Naive thymus-derived CD4-positive, alpha-beta T cell (primary cell): ENCODE measurements around the gene COL23A1. TPM values are rescaled to one million over a fixed set of nuclear protein-coding genes. Genes with fewer than 3 reads are reported as not detected.

Experiments used
- ATAC-seq: fragments of 150-1000 bp; cut with Tn5 transposase; 2 replicates; pipeline ENCODE4 v1.10.0; 2021; ENCODE audit warnings: mild to moderate bottlenecking, moderate library complexity
- CTCF ChIA-PET: fragments of 350-600 bp; sonication (Branson Sonifier 250); formaldehyde crosslinking; loops from one replicate; lab custom pipeline; 2021; ENCODE audit warnings: antibody characterized with exemption; lab: Charles Lee
- POLR2A ChIA-PET: fragments of 350-600 bp; sonication (Branson Sonifier 250); formaldehyde crosslinking; loops from one replicate; lab custom pipeline; 2021; ENCODE audit warnings: antibody characterized with exemption, inconsistent platforms; lab: Charles Lee
- DNase-seq, 9 donors: peaks; one replicate each; pipeline versions ENCODE4 v3.0.0 to v3.0.0-alpha.2; 2020 to 2022; ENCODE audit warnings: mixed read lengths in 1 of 9
- H3K27ac ChIP-seq: one replicate; pipeline ENCODE4 v1.7.0; 2013; ENCODE audit warnings: mild to moderate bottlenecking, low read depth, low read length, moderate library complexity
- H3K27me3 ChIP-seq, 2 donors: one replicate each; pipeline ENCODE4 v1.7.0; 2013; ENCODE audit warnings: low read length in 2 of 2, mild to moderate bottlenecking in 2 of 2, moderate library complexity in 2 of 2; ENCODE audit not compliant: control insufficient read depth in 2 of 2, insufficient read depth in 2 of 2
- H3K36me3 ChIP-seq, 3 experiments: 1 replicate in 2 of 3; 2 replicates in 1 of 3; pipeline ENCODE4 v1.7.0; 2013; ENCODE audit warnings: low read length in 3 of 3, mild to moderate bottlenecking in 3 of 3, moderate library complexity in 1 of 3; ENCODE audit not compliant: insufficient read depth in 3 of 3, control insufficient read depth in 2 of 3
- H3K4me1 ChIP-seq, 2 donors: one replicate each; pipeline ENCODE4 v1.7.0; 2013; ENCODE audit warnings: low read length in 2 of 2, mild to moderate bottlenecking in 2 of 2, moderate library complexity in 1 of 2; ENCODE audit not compliant: control insufficient read depth in 2 of 2, insufficient read depth in 2 of 2
- H3K4me3 ChIP-seq: 2 replicates; pipeline ENCODE4 v1.7.0; 2013; ENCODE audit warnings: mild to moderate bottlenecking, low read length
- H3K9me3 ChIP-seq, 3 experiments: 1 replicate in 2 of 3; 2 replicates in 1 of 3; pipeline ENCODE4 v1.7.0; 2013; ENCODE audit warnings: low read length in 3 of 3; ENCODE audit not compliant: control insufficient read depth in 2 of 3
- H3K27ac Mint-ChIP-seq, 9 donors: one replicate each; pipeline ENCODE4 v1.8.0; 2020 to 2022; ENCODE audit warnings: mixed read lengths in 9 of 9, mild to moderate bottlenecking in 8 of 9, moderate library complexity in 5 of 9, inconsistent platforms in 2 of 9
- H3K27me3 Mint-ChIP-seq, 5 donors: one replicate each; pipeline ENCODE4 v1.8.0; 2021 to 2022; ENCODE audit warnings: mixed read lengths in 5 of 5, mild to moderate bottlenecking in 1 of 5
- H3K36me3 Mint-ChIP-seq, 5 donors: one replicate each; pipeline ENCODE4 v1.8.0; 2020 to 2022; ENCODE audit warnings: mixed read lengths in 5 of 5, mild to moderate bottlenecking in 3 of 5, inconsistent platforms in 1 of 5
- H3K4me1 Mint-ChIP-seq, 7 donors: one replicate each; pipeline ENCODE4 v1.8.0; 2020 to 2022; ENCODE audit warnings: mixed read lengths in 7 of 7, mild to moderate bottlenecking in 3 of 7, inconsistent platforms in 1 of 7
- H3K4me3 Mint-ChIP-seq, 10 donors: one replicate each; pipeline ENCODE4 v1.8.0; 2020 to 2022; ENCODE audit warnings: mild to moderate bottlenecking in 10 of 10, mixed read lengths in 10 of 10, moderate library complexity in 6 of 10, inconsistent platforms in 2 of 10
- H3K9me3 Mint-ChIP-seq, 11 donors: one replicate each; pipeline ENCODE4 v1.8.0; 2020 to 2022; ENCODE audit warnings: mixed read lengths in 11 of 11, mild to moderate bottlenecking in 4 of 11, inconsistent platforms in 1 of 11, moderate library complexity in 1 of 11
- intact Hi-C, 2 donors: fragments of 100-400 bp; cut with micrococcal nuclease; formaldehyde crosslinking; loops; one replicate each; pipeline ENCODE4 v1.15.1; 2023
- polyA plus RNA-seq, 2 donors: library from polyadenylated mRNA; unstranded; fragments of 300-500 nt; fragmentation: Illumina TruSeq; gene quantifications; one replicate each; pipeline ENCODE4 v1.2.3, GENCODE V29; 2021
- total RNA-seq, 6 experiments: library from RNA in 5 of 6; stranded (reverse) in 5 of 6; gene quantifications; 1 replicate in 5 of 6; 2 replicates in 1 of 6; pipeline ENCODE4 v1.2.3 and lab custom pipeline; 2021 to 2026

The COL23A1 gene
- total and polyA plus RNA-seq, 7 experiments from 2014 or later = 0.13 to 0.32 (median 0.22) TPM; not detected in 4

DNA sequence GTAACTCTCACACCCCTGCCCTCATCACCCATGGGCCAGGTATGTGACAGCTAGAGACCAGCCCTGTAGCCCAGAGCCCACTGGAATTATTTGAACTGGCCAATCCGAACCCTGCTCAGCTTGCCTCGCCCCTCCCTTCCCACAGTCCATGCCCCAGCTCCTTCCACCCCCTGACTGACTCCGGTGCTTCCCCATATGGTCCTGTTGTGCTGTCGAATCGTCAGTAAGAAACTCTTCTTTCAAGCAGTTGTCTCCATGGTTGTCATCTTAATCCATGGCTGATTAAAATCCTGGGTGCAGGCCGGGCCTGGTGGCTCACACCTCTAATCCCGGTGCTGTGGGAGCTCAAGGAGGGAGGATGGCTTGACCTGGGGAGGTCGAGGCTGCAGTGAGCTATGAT is 118.5 kb downstream of the COL23A1 start:
- Histone ChIP-seq H3K4me3 (no peak overlapping the region), H3K9me3 (no peaks in the 10 kb centered on the region), H3K27me3 (no peaks in the 10 kb centered on the region), H3K36me3 (no peaks in the 10 kb centered on the region), H3K4me1 (no peaks in the 10 kb centered on the region), H3K27ac (no peak overlapping the region)
- no peaks in the 10 kb centered on the region for H3K36me3 Mint-ChIP-seq
- H3K4me3 Mint-ChIP-seq = no peak overlapping the region
- intact Hi-C loops = no loop called here
- DNase-seq = no peak
- no peak for ATAC-seq
- H3K27ac Mint-ChIP-seq = no peak overlapping the region
- H3K4me1 Mint-ChIP-seq = peaks cover 0 to 6% (median 0%) of the 10 kb centered on the region in 7 donors
- POLR2A ChIA-PET = no interaction called here
- CTCF ChIA-PET = interaction anchor here (0.6 kb wide), 1 partner anchor 71 kb away, joined by 3 read pairs; no protein-coding TSS in a partner anchor
- peaks cover 0 to 10% (median 5%) of the 10 kb centered on the region in 5 donors for H3K27me3 Mint-ChIP-seq
- peaks cover 0 to 4% (median 0%) of the 10 kb centered on the region in 11 donors for H3K9me3 Mint-ChIP-seq

DNA sequence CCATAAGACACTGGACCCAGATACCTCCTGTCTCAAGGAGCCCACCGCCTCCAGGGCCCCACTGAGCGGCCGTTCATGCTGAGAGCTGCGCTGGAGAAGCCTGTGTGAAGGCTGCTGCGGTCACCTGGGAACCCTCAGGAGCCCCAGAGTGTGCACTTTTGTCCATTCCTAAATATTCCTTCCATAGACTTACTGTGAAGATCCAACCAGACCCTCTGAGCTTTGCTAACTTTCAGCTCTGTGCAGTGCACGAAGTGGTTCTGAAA is 119.5 kb downstream of the COL23A1 start:
- no peak overlapping the region for H3K27ac Mint-ChIP-seq
- Histone ChIP-seq H3K27me3 (no peaks in the 10 kb centered on the region), H3K27ac (no peak overlapping the region), H3K4me1 (no peaks in the 10 kb centered on the region), H3K36me3 (no peaks in the 10 kb centered on the region), H3K4me3 (no peak overlapping the region), H3K9me3 (no peaks in the 10 kb centered on the region)
- H3K4me1 Mint-ChIP-seq = peaks cover 0 to 6% (median 0%) of the 10 kb centered on the region in 7 donors
- no peak overlapping the region for H3K4me3 Mint-ChIP-seq
- no peaks in the 10 kb centered on the region for H3K36me3 Mint-ChIP-seq
- ChIA-PET POLR2A (no interaction called here), CTCF (no interaction called here)
- ATAC-seq = no peak
- H3K27me3 Mint-ChIP-seq = peaks cover 0 to 10% (median 5%) of the 10 kb centered on the region in 5 donors
- no peaks in the 10 kb centered on the region for H3K9me3 Mint-ChIP-seq
- intact Hi-C loops = no loop called here
- DNase-seq = no peak

DNA sequence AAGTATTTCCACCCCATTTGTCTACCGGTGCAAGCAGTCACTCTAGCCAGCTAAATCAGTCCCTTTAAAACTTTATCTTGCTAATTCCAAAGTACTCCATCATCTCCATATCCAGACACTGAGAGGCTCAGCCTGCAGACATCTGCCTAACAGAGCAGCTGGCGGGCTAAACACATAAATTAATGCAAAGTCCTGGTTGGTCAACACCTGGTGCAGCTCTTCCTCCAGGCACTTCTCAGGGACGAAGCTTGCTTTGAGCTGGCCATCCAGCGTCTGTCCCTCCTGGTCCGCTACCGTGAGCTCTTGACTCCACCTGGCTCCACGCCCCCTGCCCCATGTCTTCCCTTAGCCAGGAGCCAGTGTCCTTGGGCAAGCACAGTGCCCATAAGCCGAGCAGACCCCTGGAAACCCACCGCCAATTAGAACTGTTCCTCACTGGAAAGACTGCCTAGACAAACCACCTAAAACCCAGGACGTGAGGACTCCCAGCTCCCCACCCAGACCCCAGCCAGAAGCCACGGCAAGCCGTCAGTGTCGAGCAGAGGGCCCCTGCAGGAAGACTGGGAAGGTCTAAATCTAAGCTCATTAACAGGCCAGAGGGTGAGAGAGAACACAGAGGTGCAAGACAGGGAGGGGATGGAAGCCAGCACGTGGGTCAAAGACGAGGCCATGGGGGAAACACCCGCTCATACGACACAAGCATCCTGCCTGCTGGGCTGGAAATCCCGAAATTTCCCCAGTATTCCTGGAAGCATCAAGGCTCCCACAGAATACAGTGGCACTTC is 120.0 kb downstream of the COL23A1 start:
- no peak overlapping the region for H3K27ac ChIP-seq
- Mint-ChIP-seq H3K4me3 (no peak overlapping the region), H3K9me3 (no peaks in the 10 kb centered on the region), H3K27ac (no peak overlapping the region), H3K36me3 (no peaks in the 10 kb centered on the region), H3K4me1 (peaks cover 0 to 6% (median 0%) of the 10 kb centered on the region in 7 donors), H3K27me3 (peaks cover 0 to 10% (median 5%) of the 10 kb centered on the region in 5 donors)
- no peak for ATAC-seq
- H3K4me3 ChIP-seq = no peak overlapping the region
- intact Hi-C loops = no loop called here
- no peaks in the 10 kb centered on the region for H3K9me3 ChIP-seq
- no peaks in the 10 kb centered on the region for H3K4me1 ChIP-seq
- H3K27me3 ChIP-seq = no peaks in the 10 kb centered on the region
- H3K36me3 ChIP-seq = no peaks in the 10 kb centered on the region
- POLR2A ChIA-PET = no interaction called here
- CTCF ChIA-PET = no interaction called here
- no peak for DNase-seq

DNA sequence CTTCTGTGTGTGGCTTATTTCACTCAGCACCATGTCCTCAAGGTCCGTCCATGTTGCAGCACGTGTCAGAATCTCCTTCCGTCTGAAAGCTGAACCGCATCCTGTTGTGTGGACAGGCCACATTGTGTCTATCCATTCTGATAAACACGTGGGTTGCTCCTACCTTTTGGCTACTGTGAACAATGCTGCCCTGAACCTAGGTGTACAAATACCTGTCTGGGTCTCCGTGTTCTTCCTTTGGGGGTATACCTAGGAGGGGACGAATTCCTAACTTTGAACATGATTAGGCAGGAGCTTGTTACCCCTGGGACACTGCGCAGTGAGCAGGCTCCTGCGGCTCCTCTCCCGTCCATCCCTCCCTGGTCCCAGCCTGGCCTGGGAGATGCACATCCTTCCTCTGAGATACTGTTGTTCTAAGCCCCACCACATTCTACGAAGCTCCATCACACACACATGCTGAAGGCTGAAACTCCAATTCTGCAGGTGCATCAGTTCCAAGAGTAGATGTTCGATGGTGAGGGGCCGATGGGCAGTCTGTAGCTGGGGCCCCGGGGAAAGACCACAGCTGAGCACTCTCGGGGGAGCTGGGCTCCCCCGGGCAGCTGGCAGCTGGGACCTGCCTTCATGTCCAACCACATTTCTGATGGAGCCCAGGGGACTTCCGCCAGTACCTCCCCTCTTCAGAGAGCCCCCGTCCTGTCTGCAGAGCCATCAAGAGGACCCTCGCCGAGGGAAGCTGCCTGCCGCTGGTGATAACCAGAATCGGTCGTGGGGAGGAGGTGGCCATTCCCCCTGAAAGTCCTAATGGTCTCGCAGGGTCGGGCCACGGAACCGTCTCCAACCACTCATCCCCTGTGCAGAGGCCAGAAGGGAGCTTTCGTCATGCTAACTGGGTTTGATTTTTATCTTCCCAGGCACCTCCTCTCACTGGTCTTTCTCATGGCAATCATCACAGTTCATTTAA is 120.9 kb downstream of the COL23A1 start:
- DNase-seq (no peak), ATAC-seq (no peak)
- ChIA-PET CTCF (no interaction called here), POLR2A (no interaction called here)
- H3K4me3 ChIP-seq = no peak overlapping the region
- no peaks in the 10 kb centered on the region for H3K27me3 ChIP-seq
- H3K27ac ChIP-seq = no peak overlapping the region
- Mint-ChIP-seq H3K4me1 (peaks cover 0 to 6% (median 0%) of the 10 kb centered on the region in 7 donors), H3K27me3 (peaks cover 0 to 10% (median 5%) of the 10 kb centered on the region in 5 donors), H3K4me3 (no peak overlapping the region), H3K27ac (no peak overlapping the region), H3K36me3 (no peaks in the 10 kb centered on the region), H3K9me3 (no peaks in the 10 kb centered on the region)
- intact Hi-C loops = no loop called here
- H3K36me3 ChIP-seq = no peaks in the 10 kb centered on the region
- no peaks in the 10 kb centered on the region for H3K9me3 ChIP-seq
- no peaks in the 10 kb centered on the region for H3K4me1 ChIP-seq

DNA sequence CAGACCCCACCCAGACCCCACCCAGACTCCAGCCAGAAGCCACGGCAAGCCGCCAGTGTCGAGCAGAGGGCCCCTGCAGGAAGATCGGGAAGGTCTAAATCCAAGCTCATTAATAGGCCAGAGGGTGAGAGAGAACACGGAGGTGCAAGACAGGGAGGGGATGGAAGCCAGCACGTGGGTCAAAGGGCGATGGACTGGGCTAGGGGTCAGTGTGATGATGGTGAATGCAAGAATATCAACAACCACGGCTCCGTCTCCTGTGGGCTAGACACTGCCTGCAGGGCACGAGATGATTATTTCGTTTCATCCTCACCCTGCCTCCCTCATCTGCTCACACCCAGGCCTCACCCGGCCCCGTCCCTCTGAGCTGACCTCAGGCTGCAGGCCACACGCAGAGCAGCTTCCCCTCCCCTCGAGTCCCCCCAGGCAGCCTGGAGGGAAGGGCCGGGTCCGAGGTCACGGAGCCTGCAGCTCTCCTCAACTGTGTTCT is 122.0 kb downstream of the COL23A1 start:
- ATAC-seq = no peak
- no peak for DNase-seq
- H3K27ac Mint-ChIP-seq = no peak overlapping the region
- H3K36me3 ChIP-seq = no peaks in the 10 kb centered on the region
- no peaks in the 10 kb centered on the region for H3K9me3 Mint-ChIP-seq
- H3K9me3 ChIP-seq = no peaks in the 10 kb centered on the region
- H3K27ac ChIP-seq = no peak overlapping the region
- no peaks in the 10 kb centered on the region for H3K4me1 ChIP-seq
- ChIA-PET CTCF (no interaction called here), POLR2A (no interaction called here)
- H3K36me3 Mint-ChIP-seq = no peaks in the 10 kb centered on the region
- peaks cover 0 to 6% (median 0%) of the 10 kb centered on the region in 7 donors for H3K4me1 Mint-ChIP-seq
- H3K4me3 ChIP-seq = no peak overlapping the region
- no peaks in the 10 kb centered on the region for H3K27me3 ChIP-seq
- H3K4me3 Mint-ChIP-seq = no peak overlapping the region
- H3K27me3 Mint-ChIP-seq = peaks cover 0 to 10% (median 5%) of the 10 kb centered on the region in 5 donors
- intact Hi-C loops = no loop called here

DNA sequence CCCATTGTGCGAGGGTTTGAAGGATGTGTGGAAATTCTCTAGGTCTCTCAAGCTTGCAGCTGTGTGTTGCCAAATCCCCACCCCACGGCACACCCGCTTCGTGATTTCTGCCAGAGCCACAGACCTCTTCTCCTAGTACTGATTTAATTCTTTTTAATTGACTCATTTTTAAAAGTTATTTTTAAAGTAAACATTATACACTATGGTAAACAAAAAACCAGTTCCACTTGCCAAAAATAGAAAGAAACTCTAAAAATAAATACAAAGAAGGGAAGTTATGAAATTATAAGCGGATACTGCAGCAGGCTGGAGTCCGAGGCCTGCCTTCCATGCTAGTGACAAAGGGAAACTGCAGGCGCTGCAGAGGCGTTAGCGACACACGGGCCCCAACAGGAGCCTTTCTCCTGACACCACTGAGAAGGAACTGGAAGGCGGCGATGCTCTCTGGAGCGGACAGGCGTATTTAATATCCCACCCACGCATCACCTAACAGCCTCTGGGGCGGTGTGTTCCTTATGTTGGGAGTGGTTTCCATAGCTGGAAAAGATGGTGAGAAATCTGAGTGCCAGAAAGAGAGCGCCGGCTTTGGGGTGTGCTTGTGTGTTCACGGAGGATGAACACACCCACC is 122.5 kb downstream of the COL23A1 start:
- Histone ChIP-seq H3K36me3 (no peaks in the 10 kb centered on the region), H3K4me3 (no peak overlapping the region), H3K27me3 (no peaks in the 10 kb centered on the region), H3K27ac (no peak overlapping the region), H3K4me1 (no peaks in the 10 kb centered on the region), H3K9me3 (no peaks in the 10 kb centered on the region)
- intact Hi-C loops = no loop called here
- ATAC-seq = peak; percentile 81
- H3K4me1 Mint-ChIP-seq = peaks cover 0 to 6% (median 0%) of the 10 kb centered on the region in 7 donors
- CTCF ChIA-PET = no interaction called here
- H3K27me3 Mint-ChIP-seq = peaks cover 0 to 10% (median 5%) of the 10 kb centered on the region in 5 donors
- no peaks in the 10 kb centered on the region for H3K9me3 Mint-ChIP-seq
- no peak for DNase-seq
- POLR2A ChIA-PET = no interaction called here
- no peak overlapping the region for H3K4me3 Mint-ChIP-seq
- no peak overlapping the region for H3K27ac Mint-ChIP-seq
- no peaks in the 10 kb centered on the region for H3K36me3 Mint-ChIP-seq
